Measurements from ENCODE around the gene B3GNT7. TPM values are rescaled to one million over a fixed set of nuclear protein-coding genes. Genes with fewer than 3 reads are reported as not detected.

The B3GNT7 gene
- total RNA-seq, 2 donors from 2014 or later = 13.0 to 32.3 TPM

DNA sequence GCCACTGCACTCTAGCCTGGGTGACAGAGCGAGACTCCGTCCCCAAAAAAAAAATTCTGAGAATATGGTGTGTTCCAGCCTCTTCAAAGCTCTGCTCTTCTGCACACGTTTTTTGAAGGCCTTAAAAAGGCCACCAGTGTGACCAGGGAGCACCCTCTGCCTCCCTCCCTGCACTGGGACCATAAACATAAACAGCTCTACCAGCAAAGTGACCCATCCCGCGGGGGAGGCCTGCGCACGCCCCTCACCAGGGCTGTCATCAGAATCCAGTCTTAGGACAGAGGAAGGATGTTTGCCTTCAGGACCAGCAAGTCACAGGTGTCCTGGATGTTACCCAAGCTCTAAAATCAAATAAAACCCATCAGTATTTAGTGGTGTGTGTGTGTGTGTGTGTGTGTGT, 23.2 kb upstream of the B3GNT7 start:
- no peak overlapping the region for H3K4me3 Mint-ChIP-seq
- no peaks in the 10 kb centered on the region for H3K36me3 ChIP-seq (ENCODE audit: control insufficient read depth, insufficient read depth, low read length)

DNA sequence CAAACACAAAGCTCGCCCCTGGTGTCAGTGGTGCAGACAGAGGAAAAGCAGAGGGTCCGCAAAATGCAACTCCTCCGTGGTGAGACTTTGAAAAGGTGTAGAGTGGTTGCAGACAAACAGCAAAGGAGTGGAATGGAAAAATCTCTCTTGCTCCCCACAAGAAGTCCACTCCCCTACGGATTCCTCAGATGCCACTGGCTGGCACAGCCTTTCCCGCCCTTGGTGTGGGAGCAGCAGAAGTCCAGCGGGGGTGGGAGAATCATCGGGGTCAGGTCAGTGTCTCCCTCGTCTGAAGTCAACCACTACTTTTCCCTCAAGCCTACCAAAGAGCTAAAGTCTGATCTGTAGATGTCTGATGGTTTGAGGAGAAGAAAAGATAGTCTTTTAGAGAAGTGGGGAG, 22.3 kb upstream of the B3GNT7 start:
- DNase-seq = no peak
- Histone ChIP-seq H3K27me3 (ENCODE audit: control insufficient read depth, insufficient read depth, low read length, poor library complexity, severe bottlenecking) (no peaks in the 10 kb centered on the region), H3K4me3 (ENCODE audit: low read length) (no peak overlapping the region), H3K9ac (ENCODE audit: extremely low read depth, low read length, poor library complexity, severe bottlenecking) (no peak overlapping the region), H3K27ac (ENCODE audit: low read depth, low read length) (no peak overlapping the region), H3K4me1 (ENCODE audit: control insufficient read depth, insufficient read depth, low read length) (no peaks in the 10 kb centered on the region), H3K36me3 (ENCODE audit: control insufficient read depth, insufficient read depth, low read length) (no peaks in the 10 kb centered on the region), H3K9me3 (ENCODE audit: control insufficient read depth, low read length) (no peaks in the 10 kb centered on the region)
- Mint-ChIP-seq H3K9me3 (peaks cover 4% of the 10 kb centered on the region), H3K4me3 (no peak overlapping the region), H3K36me3 (ENCODE audit: low read depth) (peaks cover 1% of the 10 kb centered on the region), H3K27ac (no peak overlapping the region), H3K4me1 (peaks cover 28% of the 10 kb centered on the region), H3K27me3 (ENCODE audit: insufficient read depth) (no peaks in the 10 kb centered on the region)
- WGBS, 2 experiments (ENCODE audit: insufficient coverage in 1 of 2, insufficient read length in 1 of 2) = 92 to 96% methylated on average over 2 to 8 of the region's 8 CpGs
- TF ChIP-seq, protein P1, sequence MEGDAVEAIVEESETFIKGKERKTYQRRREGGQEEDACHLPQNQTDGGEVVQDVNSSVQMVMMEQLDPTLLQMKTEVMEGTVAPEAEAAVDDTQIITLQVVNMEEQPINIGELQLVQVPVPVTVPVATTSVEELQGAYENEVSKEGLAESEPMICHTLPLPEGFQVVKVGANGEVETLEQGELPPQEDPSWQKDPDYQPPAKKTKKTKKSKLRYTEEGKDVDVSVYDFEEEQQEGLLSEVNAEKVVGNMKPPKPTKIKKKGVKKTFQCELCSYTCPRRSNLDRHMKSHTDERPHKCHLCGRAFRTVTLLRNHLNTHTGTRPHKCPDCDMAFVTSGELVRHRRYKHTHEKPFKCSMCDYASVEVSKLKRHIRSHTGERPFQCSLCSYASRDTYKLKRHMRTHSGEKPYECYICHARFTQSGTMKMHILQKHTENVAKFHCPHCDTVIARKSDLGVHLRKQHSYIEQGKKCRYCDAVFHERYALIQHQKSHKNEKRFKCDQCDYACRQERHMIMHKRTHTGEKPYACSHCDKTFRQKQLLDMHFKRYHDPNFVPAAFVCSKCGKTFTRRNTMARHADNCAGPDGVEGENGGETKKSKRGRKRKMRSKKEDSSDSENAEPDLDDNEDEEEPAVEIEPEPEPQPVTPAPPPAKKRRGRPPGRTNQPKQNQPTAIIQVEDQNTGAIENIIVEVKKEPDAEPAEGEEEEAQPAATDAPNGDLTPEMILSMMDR (conservative IDR thresholded peaks at IDR 0.05) = no peak

More for the DNA sequence above, 23.2 kb upstream of the B3GNT7 start:
- Histone ChIP-seq H3K4me1 (ENCODE audit: control insufficient read depth, insufficient read depth, low read length) (no peaks in the 10 kb centered on the region), H3K9me3 (ENCODE audit: control insufficient read depth, low read length) (no peaks in the 10 kb centered on the region), H3K27ac (ENCODE audit: low read depth, low read length) (no peak overlapping the region), H3K9ac (ENCODE audit: extremely low read depth, low read length, poor library complexity, severe bottlenecking) (no peak overlapping the region), H3K4me3 (ENCODE audit: low read length) (no peak overlapping the region), H3K27me3 (ENCODE audit: control insufficient read depth, insufficient read depth, low read length, poor library complexity, severe bottlenecking) (no peaks in the 10 kb centered on the region)
- 92 to 95% methylated on average over 6 to 7 of the region's 7 CpGs for WGBS, 2 experiments (ENCODE audit: insufficient coverage in 1 of 2, insufficient read length in 1 of 2)
- H3K4me1 Mint-ChIP-seq = peaks cover 29% of the 10 kb centered on the region
- no peaks in the 10 kb centered on the region for H3K27me3 Mint-ChIP-seq (ENCODE audit: insufficient read depth)
- DNase-seq = peak; percentile 48
- TF ChIP-seq, protein P1 (conservative IDR thresholded peaks at IDR 0.05) = no peak
- peaks cover 4% of the 10 kb centered on the region for H3K36me3 Mint-ChIP-seq (ENCODE audit: low read depth)
- no peak overlapping the region for H3K27ac Mint-ChIP-seq
- H3K9me3 Mint-ChIP-seq = peaks cover 4% of the 10 kb centered on the region

DNA sequence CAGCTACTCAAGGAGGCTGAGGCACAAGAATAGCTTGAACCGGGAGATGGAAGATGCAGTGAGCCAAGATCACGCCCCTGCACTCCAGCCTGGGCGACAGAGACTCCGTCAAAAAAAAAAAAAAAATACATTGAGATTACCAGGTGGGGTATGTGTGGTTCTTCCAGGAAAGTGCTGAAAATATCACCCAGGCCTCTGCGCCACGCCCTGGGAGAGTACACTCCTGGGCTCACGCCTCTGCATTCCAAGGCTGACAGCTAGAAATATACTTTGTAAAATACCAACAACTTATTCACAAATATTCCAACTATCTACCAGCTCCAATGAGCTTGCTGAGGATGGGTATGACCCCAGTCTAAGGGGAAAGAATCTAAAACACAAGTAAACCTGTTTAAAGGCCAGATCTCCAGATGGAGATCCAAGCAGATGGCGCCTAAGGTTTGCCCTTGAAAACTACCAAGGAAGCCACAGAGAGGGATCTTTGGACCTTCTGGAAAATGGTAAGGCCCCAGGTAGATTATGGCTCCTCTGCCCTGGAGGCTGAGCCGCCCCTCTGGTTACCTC, 21.6 kb upstream of the B3GNT7 start:
- 89 to 94% methylated on average over 8 to 9 of the region's 9 CpGs for WGBS, 2 experiments (ENCODE audit: insufficient coverage in 1 of 2, insufficient read length in 1 of 2)
- no peak for DNase-seq
- TF ChIP-seq, protein P1 (conservative IDR thresholded peaks at IDR 0.05) = no peak
- H3K9ac ChIP-seq (ENCODE audit: extremely low read depth, low read length, poor library complexity, severe bottlenecking) = no peak overlapping the region
- Mint-ChIP-seq H3K27ac (no peak overlapping the region), H3K4me1 (peaks cover 30% of the 10 kb centered on the region), H3K4me3 (no peak overlapping the region), H3K36me3 (ENCODE audit: low read depth) (no peaks in the 10 kb centered on the region), H3K9me3 (peaks cover 4% of the 10 kb centered on the region), H3K27me3 (ENCODE audit: insufficient read depth) (no peaks in the 10 kb centered on the region)
- H3K36me3 ChIP-seq (ENCODE audit: control insufficient read depth, insufficient read depth, low read length) = no peaks in the 10 kb centered on the region
- no peak overlapping the region for H3K4me3 ChIP-seq (ENCODE audit: low read length)
- no peaks in the 10 kb centered on the region for H3K27me3 ChIP-seq (ENCODE audit: control insufficient read depth, insufficient read depth, low read length, poor library complexity, severe bottlenecking)
- no peak overlapping the region for H3K27ac ChIP-seq (ENCODE audit: low read depth, low read length)
- H3K4me1 ChIP-seq (ENCODE audit: control insufficient read depth, insufficient read depth, low read length) = no peaks in the 10 kb centered on the region
- H3K9me3 ChIP-seq (ENCODE audit: control insufficient read depth, low read length) = no peaks in the 10 kb centered on the region
